H1 (cell line): ENCODE data around the gene NUPR1.

Experiments
- HDAC2 ChIP-seq, 2 experiments: fragments of 300-600 bp in 1 of 2; sonication (generic) in 1 of 2; IDR thresholded peaks; 2 replicates each; pipeline ENCODE4 v1.6.1; 2011 to 2012; ENCODE audit warnings: low read depth in 2 of 2, low read length in 2 of 2, mild to moderate bottlenecking in 2 of 2, moderate library complexity in 2 of 2, borderline replicate concordance in 1 of 2, inconsistent platforms in 1 of 2
- TF ChIP-seq, protein P1 (sequence below), 3 experiments: IDR thresholded peaks; 1 replicate in 2 of 3; 2 replicates in 1 of 3; pipeline versions ENCODE4 v1.5.1 to v1.6.1; 2011; ENCODE audit warnings: low read length in 3 of 3, mild to moderate bottlenecking in 3 of 3, inconsistent platforms in 2 of 3, low read depth in 1 of 3, moderate library complexity in 1 of 3; ENCODE audit not compliant: insufficient read depth in 1 of 3; ENCODE audit errors: control extremely low read depth in 1 of 3
- TF ChIP-seq, protein P2 (sequence below): IDR thresholded peaks from 2 replicates; pipeline ENCODE4 v1.6.1; 2012; ENCODE audit warnings: inconsistent platforms

DNA sequence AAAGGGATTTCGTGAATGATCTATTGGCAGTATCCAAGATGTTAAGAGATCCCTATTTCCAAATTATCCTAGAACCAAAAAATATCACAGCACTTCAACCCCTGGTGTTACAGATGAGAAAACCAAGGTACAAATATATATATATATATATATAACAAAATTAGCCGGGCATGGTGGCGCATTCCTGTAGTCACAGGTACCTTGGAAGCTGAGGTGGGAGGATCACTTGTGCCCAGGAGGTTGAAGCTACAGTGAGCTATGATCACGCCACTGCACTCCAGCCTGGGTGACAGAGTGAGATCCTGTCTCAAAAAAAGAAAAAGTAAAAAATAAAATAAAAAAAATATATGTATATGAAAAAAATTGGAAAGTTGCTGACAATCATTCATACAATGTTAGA is 46.3 kb downstream of the NUPR1 start:
- TF ChIP-seq, protein P1, sequence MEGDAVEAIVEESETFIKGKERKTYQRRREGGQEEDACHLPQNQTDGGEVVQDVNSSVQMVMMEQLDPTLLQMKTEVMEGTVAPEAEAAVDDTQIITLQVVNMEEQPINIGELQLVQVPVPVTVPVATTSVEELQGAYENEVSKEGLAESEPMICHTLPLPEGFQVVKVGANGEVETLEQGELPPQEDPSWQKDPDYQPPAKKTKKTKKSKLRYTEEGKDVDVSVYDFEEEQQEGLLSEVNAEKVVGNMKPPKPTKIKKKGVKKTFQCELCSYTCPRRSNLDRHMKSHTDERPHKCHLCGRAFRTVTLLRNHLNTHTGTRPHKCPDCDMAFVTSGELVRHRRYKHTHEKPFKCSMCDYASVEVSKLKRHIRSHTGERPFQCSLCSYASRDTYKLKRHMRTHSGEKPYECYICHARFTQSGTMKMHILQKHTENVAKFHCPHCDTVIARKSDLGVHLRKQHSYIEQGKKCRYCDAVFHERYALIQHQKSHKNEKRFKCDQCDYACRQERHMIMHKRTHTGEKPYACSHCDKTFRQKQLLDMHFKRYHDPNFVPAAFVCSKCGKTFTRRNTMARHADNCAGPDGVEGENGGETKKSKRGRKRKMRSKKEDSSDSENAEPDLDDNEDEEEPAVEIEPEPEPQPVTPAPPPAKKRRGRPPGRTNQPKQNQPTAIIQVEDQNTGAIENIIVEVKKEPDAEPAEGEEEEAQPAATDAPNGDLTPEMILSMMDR (IDR thresholded peaks at IDR 0.05; ENCODE audit: control extremely low read depth in 1 of 3, insufficient read depth in 1 of 3, low read depth in 1 of 3, low read length in 3 of 3) = no peak
- no peak for TF ChIP-seq HDAC2 (IDR thresholded peaks at IDR 0.05; ENCODE audit: borderline replicate concordance in 1 of 2, low read depth in 2 of 2, low read length in 2 of 2)
- TF ChIP-seq, protein P2, sequence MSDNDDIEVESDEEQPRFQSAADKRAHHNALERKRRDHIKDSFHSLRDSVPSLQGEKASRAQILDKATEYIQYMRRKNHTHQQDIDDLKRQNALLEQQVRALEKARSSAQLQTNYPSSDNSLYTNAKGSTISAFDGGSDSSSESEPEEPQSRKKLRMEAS = no peak
